ENCODE results near the gene KLF6.

KLF6 gene

GRCh38 chr10:3770611-3771110 lies 14.3 kb downstream of the KLF6 start:
- H3K4me3 ChIP-seq (replicated peaks; ENCODE audit: low read depth, low read length), result no peak overlapping the region
- TF ChIP-seq, protein P1, sequence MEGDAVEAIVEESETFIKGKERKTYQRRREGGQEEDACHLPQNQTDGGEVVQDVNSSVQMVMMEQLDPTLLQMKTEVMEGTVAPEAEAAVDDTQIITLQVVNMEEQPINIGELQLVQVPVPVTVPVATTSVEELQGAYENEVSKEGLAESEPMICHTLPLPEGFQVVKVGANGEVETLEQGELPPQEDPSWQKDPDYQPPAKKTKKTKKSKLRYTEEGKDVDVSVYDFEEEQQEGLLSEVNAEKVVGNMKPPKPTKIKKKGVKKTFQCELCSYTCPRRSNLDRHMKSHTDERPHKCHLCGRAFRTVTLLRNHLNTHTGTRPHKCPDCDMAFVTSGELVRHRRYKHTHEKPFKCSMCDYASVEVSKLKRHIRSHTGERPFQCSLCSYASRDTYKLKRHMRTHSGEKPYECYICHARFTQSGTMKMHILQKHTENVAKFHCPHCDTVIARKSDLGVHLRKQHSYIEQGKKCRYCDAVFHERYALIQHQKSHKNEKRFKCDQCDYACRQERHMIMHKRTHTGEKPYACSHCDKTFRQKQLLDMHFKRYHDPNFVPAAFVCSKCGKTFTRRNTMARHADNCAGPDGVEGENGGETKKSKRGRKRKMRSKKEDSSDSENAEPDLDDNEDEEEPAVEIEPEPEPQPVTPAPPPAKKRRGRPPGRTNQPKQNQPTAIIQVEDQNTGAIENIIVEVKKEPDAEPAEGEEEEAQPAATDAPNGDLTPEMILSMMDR (IDR thresholded peaks at IDR 0.05; ENCODE audit: low read depth, low read length, missing control alignments), result no peak
- DNase-seq (ENCODE audit: extremely low read depth, low read depth), result no peak

DNA sequence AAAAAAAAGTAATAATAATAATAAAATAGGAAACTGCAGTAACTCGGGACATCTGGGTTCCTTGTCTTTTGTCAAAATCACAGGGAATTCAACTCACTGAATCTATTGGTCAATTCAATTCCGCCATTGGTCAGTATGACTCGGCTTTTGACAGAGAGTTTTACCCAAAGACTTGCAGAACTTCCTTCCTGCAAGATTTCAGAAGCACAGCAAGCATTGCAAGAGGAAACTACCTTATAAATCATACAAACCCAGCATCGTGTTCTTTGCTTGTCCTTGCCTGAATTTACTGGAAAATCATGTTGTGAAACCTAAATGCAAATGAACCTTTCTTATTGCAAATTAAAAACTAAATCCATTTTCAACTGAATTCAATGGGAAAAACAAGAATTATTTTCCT lies 15.5 kb downstream of the KLF6 start:
- no peak overlapping the region for H3K4me3 ChIP-seq (replicated peaks; ENCODE audit: low read depth, low read length)
- TF ChIP-seq, protein P1 (IDR thresholded peaks at IDR 0.05; ENCODE audit: low read depth, low read length, missing control alignments), result no peak
- no peak for DNase-seq (ENCODE audit: extremely low read depth, low read depth)

DNA sequence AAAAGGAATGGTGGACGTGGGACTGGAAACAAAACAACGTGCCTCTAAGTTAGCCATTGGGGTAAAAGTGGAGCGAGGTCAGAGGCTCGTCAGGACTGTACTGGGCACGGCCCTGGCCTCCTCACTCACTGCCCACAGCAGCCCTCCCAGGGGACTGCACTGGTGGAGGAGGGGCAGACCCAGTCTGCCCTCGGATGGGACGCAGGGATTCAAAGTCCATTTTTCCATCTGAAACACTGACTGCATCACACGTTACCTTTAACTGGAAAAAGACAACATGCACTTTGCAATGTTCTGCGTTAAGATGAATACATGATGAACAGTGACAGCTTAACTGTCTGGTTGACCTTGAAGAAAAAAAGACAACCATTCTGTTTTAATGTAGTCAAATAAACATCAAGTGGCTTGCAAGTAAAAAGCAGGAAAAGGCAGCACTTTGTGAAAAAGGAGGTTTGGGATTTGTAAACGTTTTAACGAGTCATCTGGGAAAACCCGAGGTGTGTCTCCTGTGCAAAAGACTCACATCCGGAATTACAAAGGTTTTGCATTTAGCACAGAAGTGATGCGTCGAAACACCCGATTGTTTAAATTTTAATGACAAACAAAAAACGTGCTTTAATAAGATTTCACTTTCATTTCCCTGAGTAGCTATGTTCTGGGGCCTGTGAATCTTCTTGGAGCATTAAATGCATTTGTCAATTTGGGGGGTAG lies 18.8 kb downstream of the KLF6 start:
- TF ChIP-seq, protein P1 (IDR thresholded peaks at IDR 0.05; ENCODE audit: low read depth, low read length, missing control alignments), result no peak
- DNase-seq (ENCODE audit: extremely low read depth, low read depth), result no peak
- H3K4me3 ChIP-seq (replicated peaks; ENCODE audit: low read depth, low read length), result no peak overlapping the region

GRCh38 chr10:3765146-3765545 lies 19.9 kb downstream of the KLF6 start:
- TF ChIP-seq, protein P1 (IDR thresholded peaks at IDR 0.05; ENCODE audit: low read depth, low read length, missing control alignments), result no peak
- DNase-seq (ENCODE audit: extremely low read depth, low read depth), result no peak

DNA sequence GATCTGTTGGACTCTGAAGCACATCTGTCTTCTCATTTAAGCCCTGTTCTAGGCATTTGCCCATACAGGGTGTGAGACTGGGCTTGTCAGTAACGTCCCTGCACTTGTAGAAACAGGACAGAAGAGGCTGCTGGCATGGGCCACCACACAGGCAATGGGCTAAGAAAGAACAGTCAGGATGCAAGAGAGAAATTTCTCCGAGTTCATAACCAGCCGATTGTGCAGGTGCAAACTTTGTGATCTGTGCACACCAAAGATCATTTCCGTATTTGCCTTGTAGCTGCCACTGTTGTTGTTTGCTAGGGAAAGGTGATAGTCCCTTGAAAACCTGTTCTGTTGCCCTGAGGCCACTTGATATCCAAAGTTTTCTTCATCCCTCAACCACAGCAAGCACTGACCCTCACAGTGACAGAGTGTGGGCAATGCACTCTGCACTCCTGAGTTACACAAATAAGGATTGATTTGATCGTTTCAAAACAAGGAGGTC lies 20.3 kb downstream of the KLF6 start:
- TF ChIP-seq, protein P1 (IDR thresholded peaks at IDR 0.05; ENCODE audit: low read depth, low read length, missing control alignments), result no peak

More at GRCh38 chr10:3765146-3765545, 19.9 kb downstream of the KLF6 start:
- no peak overlapping the region for H3K4me3 ChIP-seq (replicated peaks; ENCODE audit: low read depth, low read length)

DNA sequence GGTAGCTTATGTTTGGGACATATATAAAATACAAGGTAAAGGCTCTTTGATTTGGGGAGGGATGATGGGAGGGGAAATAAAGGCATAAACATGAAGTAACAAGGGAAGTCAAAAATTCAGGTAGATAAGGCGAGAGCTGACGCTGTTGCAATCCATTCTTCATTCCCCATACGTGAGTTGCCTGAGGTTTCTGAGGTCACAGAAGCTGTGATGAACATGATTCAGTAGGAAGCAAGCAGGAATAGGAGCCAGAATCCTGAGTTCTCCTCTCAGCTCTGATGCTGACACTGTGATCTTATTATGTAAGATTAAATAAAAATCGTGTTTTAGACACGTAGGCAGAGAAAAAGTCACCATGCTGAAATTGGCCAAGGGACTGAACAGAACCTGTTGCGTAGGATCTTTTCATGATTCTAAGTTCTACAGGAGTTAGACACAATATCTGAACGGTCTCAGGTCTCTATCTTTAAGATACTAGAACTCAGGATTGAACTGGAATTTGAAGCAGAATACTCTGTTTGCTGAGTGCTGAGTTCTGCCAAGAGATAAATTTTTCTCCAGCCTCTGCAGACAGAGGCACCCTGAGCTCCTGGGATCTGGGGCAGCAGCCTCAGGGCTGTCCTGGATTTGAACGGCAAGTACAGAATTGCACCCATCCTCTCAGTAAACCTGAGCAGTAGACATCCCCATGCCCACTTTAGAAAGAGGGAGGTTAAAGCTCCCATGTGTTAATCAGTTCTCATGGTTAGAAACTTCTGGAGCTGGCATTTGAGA lies 21.0 kb downstream of the KLF6 start:
- H3K4me3 ChIP-seq (replicated peaks; ENCODE audit: low read depth, low read length), result no peak overlapping the region
- TF ChIP-seq, protein P1 (IDR thresholded peaks at IDR 0.05; ENCODE audit: low read depth, low read length, missing control alignments), result no peak
- no peak for DNase-seq (ENCODE audit: extremely low read depth, low read depth)

More for the DNA sequence above, 20.3 kb downstream of the KLF6 start:
- no peak overlapping the region for H3K4me3 ChIP-seq (replicated peaks; ENCODE audit: low read depth, low read length)
- no peak for DNase-seq (ENCODE audit: extremely low read depth, low read depth)
